ENCODE results near the gene RALA. TPM values are rescaled to one million over a fixed set of nuclear protein-coding genes. Genes with fewer than 3 reads are reported as not detected.

The RALA gene
- total and polyA plus RNA-seq, 10 of the 15 experiments (the other 5 are each of a cell fraction or from before 2014, with no cell fraction given) = 7.5 to 53.3 (median 23.1) TPM

DNA sequence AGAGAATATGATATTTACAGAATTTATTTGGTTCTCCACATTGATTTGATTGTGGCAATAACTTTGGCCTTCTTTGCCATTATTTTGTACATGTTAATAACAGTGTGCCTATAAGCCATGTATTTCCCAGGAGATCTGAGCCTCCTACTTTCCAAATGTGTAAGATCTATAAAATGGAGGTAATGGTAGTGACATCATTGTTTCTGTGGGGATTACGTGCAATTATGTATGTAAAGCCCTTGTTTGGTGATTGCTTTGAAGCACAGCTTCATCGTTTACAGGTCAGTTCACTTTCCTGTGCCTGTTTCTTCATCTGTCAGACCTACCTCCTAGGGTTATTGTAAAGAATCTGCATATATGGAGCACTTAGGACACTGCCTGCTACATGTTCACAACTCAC lies 39.8 kb upstream of the RALA start (continued):
- TF ChIP-seq IRF5 (IDR thresholded peaks at IDR 0.05; ENCODE audit: borderline replicate concordance) (no peak), LARP7 (IDR thresholded peaks at IDR 0.05) (no peak)

DNA sequence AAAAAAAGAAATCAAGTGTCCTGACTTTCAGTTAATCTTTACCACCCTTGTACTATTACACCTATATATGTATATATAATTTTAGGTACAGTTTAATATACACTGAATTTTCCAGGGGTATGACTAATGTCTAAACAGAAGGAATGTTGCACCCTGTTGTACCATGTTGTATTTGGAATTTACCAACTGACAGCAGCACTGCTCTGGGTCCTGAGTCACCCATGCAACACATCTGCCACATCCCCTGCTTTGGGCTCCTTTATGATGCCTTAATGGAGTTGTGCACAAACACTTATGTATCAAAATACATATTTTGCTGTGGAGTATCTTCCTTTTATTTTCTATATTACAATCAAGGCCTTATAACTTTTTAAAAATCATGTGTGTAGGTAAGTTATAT lies 36.0 kb upstream of the RALA start:
- Histone ChIP-seq H3K27me3 (replicated peaks in 1 of 2; ENCODE audit: control insufficient read depth in 2 of 2, insufficient read depth in 2 of 2, low read length in 1 of 2) (no peaks in the 10 kb centered on the region), H3K4me3 (no peak overlapping the region), H3K36me3 (ENCODE audit: control insufficient read depth in 2 of 2, insufficient read depth in 2 of 2, low read length in 1 of 2) (no peaks in the 10 kb centered on the region), H3K27ac (ENCODE audit: control insufficient read depth, insufficient read depth) (no peak overlapping the region), H2AFZ (ENCODE audit: control insufficient read depth, low read depth, low read length) (no peak overlapping the region), H3K9me3 (replicated peaks; ENCODE audit: control insufficient read depth, insufficient read depth, low read length) (no peaks in the 10 kb centered on the region), H3K9ac (ENCODE audit: control insufficient read depth, insufficient read depth, low read length) (no peak overlapping the region), H3K4me1 (ENCODE audit: control insufficient read depth, insufficient read depth, low read length) (peaks cover 5% of the 10 kb centered on the region; the same call in 1 of the 2 replicates), H3K4me2 (ENCODE audit: control insufficient read depth, insufficient read depth) (no peak overlapping the region), H3K79me2 (ENCODE audit: control insufficient read depth, insufficient read depth, low read length) (no peaks in the 10 kb centered on the region), H4K20me1 (ENCODE audit: control insufficient read depth, insufficient read depth) (no peaks in the 10 kb centered on the region)
- intact Hi-C loops (cut with micrococcal nuclease; ENCODE audit: unreplicated experiment) = no loop called here
- in situ Hi-C loops (cut with MboI) = no loop called here
- DNase-seq (ENCODE audit: low read depth, low spot score) (no peak), ATAC-seq (no peak), FAIRE-seq (no peak)
- POLR2A ChIA-PET = no interaction called here
- no TSS peak for BruUV-seq (replicated peaks)
- RAD21 ChIA-PET (ENCODE audit: unreplicated experiment) = no interaction called here
- SMC1A ChIA-PET (ENCODE audit: uncharacterized antibody, unreplicated experiment) = interaction anchor here (1.0 to 2.3 kb wide), 2 partner anchors 8 to 35 kb away, joined by 3 to 22 read pairs; no protein-coding TSS in a partner anchor
- CTCF ChIA-PET = interaction anchor here (2.5 kb wide), 1 partner anchor 159 kb away, joined by 11 read pairs; no protein-coding TSS in a partner anchor
- TF ChIP-seq RCOR1 (conservative IDR thresholded peaks at IDR 0.05; ENCODE audit: low read depth, low read length) (no peak), SPI1 (IDR thresholded peaks at IDR 0.05; ENCODE audit: borderline replicate concordance, insufficient read depth, low read depth, low read length) (no peak), ETV6 (conservative IDR thresholded peaks at IDR 0.05 in 1 of 2, IDR thresholded peaks at IDR 0.05 in 1 of 2; ENCODE audit: borderline replicate concordance in 1 of 2, low read depth in 1 of 2) (no peak), E2F8 (IDR thresholded peaks at IDR 0.05; ENCODE audit: low read depth, partially characterized antibody) (no peak), BCL3 (IDR thresholded peaks at IDR 0.05; ENCODE audit: borderline replicate concordance, insufficient read depth, low read depth, low read length, poor library complexity, severe bottlenecking) (no peak), TAF1 (IDR thresholded peaks at IDR 0.05; ENCODE audit: borderline replicate concordance, low read depth, low read length) (no peak)
- TF ChIP-seq, protein P1, sequence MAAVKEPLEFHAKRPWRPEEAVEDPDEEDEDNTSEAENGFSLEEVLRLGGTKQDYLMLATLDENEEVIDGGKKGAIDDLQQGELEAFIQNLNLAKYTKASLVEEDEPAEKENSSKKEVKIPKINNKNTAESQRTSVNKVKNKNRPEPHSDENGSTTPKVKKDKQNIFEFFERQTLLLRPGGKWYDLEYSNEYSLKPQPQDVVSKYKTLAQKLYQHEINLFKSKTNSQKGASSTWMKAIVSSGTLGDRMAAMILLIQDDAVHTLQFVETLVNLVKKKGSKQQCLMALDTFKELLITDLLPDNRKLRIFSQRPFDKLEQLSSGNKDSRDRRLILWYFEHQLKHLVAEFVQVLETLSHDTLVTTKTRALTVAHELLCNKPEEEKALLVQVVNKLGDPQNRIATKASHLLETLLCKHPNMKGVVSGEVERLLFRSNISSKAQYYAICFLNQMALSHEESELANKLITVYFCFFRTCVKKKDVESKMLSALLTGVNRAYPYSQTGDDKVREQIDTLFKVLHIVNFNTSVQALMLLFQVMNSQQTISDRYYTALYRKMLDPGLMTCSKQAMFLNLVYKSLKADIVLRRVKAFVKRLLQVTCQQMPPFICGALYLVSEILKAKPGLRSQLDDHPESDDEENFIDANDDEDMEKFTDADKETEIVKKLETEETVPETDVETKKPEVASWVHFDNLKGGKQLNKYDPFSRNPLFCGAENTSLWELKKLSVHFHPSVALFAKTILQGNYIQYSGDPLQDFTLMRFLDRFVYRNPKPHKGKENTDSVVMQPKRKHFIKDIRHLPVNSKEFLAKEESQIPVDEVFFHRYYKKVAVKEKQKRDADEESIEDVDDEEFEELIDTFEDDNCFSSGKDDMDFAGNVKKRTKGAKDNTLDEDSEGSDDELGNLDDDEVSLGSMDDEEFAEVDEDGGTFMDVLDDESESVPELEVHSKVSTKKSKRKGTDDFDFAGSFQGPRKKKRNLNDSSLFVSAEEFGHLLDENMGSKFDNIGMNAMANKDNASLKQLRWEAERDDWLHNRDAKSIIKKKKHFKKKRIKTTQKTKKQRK (IDR thresholded peaks at IDR 0.05; ENCODE audit: low read depth, low read length) = no peak
